Activated CD8-positive, alpha-beta memory T cell treated with anti-CD3 and anti-CD28 coated beads for 4 hours (primary cell): ENCODE results near the gene GNGT1.
"Not testable (repeated sequence)": the region's sequence is repeated elsewhere in the genome, so short reads cannot be mapped to it uniquely, and the experiment has no call there.

Source experiments
- DNase-seq, 2 donors: peaks; one replicate each; pipeline ENCODE4 v3.0.0-alpha.2; 2020; ENCODE audit warnings: low read depth in 2 of 2

GNGT1 gene

DNA sequence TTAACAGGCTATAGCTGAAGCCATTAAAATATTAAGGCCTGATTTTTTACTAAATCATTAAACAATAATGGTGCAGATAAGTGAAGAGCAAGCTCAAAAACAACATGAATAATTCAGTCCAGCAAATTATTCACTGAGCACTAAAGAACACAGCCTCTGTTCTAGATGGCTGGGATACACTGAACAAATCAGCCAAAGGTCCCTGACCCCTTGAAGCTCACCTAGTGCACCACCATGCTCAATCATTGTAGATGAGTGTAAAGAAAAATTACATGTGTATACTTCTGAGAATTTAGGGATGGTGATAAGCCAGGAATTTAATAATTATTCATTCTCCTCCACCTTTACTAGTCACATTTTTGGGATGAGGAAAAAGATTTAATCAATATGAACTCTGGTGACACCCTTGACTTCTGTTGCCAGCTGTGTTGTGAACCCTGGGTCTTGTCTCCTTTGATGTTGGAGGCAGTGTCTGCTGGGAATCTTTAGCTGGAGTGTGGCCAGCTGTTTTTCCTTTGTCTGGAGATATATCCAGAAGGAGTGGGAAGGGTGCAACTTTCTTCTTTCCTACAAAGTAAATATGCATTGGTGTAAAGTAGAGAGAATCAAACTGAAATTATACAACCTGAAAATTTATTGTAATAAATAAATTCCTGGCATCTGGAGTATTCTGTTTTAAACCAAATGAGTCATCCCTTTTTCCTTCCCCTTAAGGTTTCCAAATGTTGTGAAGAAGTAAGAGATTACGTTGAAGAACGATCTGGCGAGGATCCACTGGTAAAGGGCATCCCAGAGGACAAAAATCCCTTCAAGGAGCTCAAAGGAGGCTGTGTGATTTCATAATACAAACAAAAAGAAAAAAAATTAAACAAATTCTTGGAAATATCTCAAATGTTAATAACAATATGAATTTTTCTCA, 4.0 kb downstream of the GNGT1 start:
- DNase-seq = no peak

GRCh38 chr7:93911242-93911641, 4.9 kb downstream of the GNGT1 start:
- DNase-seq = not testable (repeated sequence)

GRCh38 chr7:93911661-93912060, 5.3 kb downstream of the GNGT1 start:
- not testable (repeated sequence) for DNase-seq

DNA sequence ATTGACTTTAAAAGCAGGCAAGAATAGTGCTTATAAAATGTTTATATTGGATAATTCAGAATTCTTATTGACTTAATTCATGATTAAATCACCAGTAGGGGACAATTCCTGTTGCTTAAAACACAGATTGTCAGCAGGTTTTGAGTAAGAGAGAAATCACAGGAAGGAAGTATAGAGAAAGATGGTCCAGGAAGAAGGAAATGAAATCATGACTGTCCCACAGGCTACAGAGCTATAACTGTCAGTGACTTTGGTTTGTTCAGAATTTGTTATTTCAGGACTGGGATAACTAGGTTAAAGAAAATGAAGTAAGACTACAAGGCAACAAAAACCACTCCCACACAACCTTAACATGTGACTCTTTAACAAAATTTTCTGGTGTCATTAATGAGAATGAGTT, 6.8 kb downstream of the GNGT1 start:
- no peak for DNase-seq

- DNase-seq = no peak
These were observed 8.3 kb downstream of the GNGT1 start for GRCh38 chr7:93914581-93915066.

DNA sequence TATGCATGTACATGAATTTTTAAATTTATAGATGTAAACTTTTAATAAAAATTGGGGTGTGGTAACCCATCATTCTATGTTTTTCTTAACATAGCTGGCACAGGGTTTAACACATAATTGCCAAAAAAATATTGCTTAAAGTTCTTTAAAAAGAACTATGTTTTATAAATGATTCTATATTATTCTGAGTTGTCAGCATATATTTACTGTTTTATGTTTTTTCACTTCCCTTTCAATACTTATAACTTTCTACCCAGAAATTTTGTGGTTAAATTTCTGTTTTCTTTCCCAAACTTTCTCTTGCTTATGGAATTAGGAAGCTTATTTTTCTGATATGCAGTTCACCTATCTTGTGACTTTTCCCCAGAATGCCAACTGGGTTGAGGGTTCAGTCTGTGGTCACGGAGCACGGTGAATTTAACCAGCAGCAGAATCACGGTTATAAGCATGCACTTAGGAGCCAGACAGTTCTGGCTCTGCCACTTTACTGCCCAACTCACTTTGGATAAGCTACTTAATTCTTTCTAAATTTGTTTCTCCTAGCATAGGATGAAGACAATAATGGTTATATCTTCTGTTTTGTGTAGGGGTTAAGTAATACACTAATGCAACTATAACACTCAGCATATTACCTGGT, 9.0 kb downstream of the GNGT1 start:
- DNase-seq = not testable (repeated sequence)

- DNase-seq = not testable (repeated sequence)
These were observed 9.5 kb downstream of the GNGT1 start for GRCh38 chr7:93915888-93916287.

- not testable (repeated sequence) for DNase-seq
These were observed 9.9 kb downstream of the GNGT1 start for GRCh38 chr7:93916315-93916714.

DNA sequence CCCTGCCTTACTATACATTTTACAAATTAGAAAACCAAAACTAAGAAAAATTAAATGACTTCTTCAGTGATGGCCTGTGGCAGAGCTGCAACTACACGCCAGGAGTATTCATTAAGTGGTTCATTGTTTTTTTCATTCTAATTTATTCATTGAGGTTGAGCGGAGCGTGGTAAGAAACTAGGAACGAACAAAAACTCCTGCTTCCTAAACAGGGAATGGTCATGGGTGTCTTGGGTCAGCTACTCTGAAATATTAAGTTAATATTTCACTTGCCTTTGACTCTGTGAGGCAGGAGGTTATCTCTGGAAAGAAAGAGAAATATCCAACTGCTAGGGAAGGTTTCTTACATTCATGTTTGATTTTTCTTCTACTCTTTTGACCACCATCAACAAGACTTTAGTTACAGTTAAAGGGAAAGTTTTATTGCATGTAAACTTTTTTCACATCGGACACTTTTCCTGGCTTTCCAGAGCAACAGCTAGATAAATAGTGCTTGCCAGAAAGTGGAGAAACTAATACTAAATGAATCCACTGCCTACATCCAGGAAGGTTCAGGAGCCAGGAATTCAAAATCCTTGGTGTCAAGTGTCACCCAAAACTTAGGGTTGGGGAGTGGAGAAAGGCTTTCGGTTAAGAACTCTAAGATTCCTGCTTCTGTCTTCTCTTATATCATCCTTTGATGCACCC, 14.3 kb downstream of the GNGT1 start:
- no peak for DNase-seq

DNA sequence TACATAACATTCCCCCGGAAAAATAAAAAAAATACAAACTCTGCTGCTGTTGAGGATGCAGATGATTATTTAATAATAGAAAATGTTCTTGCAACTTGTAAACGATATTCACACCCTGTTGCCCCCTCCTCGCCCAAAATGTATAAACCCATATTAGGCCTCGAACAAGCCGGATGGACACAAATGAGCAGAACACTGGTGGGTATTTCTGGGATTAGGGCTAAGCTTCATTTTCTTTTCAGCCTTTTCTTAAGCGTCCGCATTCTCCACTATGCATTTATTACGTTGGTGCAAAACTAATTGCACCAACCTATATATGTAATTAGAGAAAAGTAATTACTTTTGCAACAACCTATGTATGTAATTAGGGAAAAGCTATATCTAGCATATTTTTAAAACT, 14.8 kb downstream of the GNGT1 start:
- no peak for DNase-seq

DNA sequence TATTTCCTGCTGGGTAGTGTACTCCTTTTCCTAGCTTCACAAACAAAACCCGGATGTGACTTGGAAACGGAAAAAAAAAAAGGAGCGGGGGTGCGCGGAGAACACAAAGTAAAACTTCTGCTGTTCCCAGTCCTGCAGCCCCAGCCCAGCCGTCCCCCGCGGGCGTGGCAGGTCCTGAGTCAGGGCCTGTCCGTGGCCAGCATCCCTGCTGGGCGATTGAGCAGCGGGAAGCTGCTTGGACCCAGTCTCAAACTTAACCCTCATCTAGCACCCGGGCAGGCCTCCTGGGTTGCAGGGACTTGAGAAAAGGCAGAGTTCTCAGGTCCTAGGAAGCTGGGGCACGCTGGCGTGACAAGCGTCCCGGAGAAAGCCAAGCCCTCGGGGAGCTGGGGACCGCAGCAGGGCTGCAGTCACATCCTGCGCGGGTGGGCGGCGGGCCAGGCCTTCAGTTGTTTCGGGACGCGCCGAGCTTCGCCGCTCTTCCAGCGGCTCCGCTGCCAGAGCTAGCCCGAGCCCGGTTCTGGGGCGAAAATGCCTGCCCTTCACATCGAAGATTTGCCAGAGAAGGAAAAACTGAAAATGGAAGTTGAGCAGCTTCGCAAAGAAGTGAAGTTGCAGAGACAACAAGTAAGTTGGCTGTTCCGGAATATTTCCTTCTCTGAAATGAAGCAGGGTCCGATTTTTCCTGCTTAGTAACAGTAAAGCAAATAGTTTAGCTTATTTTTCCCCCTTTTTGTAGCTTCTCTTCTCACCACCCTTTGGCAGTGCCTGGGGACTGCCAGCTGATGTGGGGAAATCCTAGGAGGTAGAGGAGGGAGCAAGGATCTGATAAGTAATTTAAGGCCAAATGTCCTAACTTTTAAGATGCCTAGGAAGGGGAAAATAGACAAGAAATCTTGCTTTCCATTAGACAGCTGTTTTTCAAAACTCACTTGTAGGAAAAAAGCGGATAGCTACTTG, 15.5 kb downstream of the GNGT1 start, which contains the start of gene GNG11:
Gene GNG11 (plus strand): TSS at position 129 of the 960 bp plus-strand sequence. CDS start 403 bp downstream, at position 532.
- DNase-seq = no peak

DNA sequence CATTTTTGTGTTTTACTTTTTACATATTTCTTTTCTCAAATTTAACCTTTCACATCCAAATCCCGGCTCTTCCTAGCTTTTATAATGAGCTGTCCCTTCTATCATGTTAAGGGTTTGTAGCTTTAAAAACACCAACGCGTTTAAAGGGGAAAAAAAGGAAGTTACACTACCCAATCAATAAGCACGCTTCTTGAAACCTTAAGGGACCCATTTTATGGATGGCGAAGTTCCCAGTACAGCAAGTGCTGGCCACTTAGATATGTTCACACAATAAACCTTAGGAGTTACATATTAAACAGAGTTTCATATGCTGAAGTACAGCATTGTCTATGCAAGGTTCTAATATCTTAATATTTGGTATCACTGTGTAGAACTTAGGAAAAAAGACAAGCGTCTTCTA, 16.9 kb downstream of the GNGT1 start:
- DNase-seq = no peak

GRCh38 chr7:93923942-93924341, 17.6 kb downstream of the GNGT1 start:
- no peak for DNase-seq

DNA sequence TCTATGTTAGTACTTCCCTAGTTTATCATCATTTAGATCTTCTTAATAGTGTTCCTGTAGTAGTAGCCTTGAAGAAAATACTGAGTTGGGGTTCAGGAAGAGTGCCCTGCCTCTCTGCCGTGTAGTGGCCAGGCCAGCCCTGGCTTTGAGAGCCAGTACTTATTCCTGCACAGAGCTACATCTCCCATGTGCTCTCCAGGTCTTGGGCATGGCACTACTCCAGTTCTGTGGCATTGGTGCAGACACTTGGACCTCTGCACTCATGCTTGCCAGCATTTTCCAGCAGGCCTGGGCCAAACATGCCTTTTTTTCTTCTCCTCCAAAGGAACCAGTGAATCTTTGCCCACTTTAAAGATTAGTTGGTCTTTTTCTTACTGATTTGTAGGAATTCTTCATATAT, 20.4 kb downstream of the GNGT1 start:
- no peak for DNase-seq

GRCh38 chr7:93927585-93927984, 21.2 kb downstream of the GNGT1 start:
- DNase-seq = no peak

GRCh38 chr7:93931655-93932054, 25.3 kb downstream of the GNGT1 start:
- no peak for DNase-seq

- DNase-seq = no peak
These were observed 26.8 kb downstream of the GNGT1 start for GRCh38 chr7:93933156-93933555.

DNA sequence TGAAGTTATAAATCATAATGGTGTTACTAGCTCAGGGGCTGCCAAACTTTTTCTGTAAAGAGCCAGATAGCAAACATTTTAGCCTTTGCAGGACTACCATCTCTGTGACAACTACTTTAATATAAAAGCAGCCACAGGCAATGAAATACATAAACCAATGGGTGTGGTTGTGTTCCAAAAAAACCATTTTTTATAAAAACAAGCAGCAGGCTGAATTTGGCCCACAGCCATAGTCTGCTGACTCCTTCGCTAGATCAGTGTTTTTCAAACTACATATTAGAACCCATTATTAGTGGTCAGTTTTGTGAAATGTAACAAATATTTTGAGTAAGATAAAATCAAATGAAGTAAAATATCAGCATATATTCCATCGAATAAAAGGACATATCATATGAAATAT, 28.7 kb downstream of the GNGT1 start:
- DNase-seq = no peak

DNA sequence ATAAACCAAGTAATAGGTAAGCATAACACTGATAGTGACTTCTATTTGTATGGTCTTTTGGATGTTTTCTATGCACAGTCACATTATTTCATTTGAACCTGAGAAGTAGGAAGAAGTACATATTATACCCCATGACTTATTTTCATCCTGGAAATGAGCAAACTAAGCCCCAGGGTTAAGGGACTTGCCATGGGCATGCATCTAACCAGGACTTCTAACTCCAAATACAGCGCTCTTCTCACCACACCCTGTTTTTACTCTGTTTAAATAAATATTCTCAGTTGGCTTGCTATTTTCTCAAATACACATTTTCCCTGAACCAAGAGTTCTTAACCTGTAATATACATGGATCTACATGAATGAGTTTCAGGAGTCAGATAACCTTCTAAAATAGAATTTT, 31.5 kb downstream of the GNGT1 start:
- no peak for DNase-seq

GRCh38 chr7:93938293-93938692, 31.9 kb downstream of the GNGT1 start:
- no peak for DNase-seq

- no peak for DNase-seq
These were observed 35.6 kb downstream of the GNGT1 start for GRCh38 chr7:93941945-93942344.
